ENCODE measurements around the gene CMBL. TPM values are rescaled to one million over a fixed set of nuclear protein-coding genes. Genes with fewer than 3 reads are reported as not detected.
"Not testable (repeated sequence)": the region's sequence is repeated elsewhere in the genome, so short reads cannot be mapped to it uniquely, and the experiment has no call there.

Gene CMBL
- 12.1 TPM for polyA plus RNA-seq (2012; ENCODE audit: missing spikeins)

DNA sequence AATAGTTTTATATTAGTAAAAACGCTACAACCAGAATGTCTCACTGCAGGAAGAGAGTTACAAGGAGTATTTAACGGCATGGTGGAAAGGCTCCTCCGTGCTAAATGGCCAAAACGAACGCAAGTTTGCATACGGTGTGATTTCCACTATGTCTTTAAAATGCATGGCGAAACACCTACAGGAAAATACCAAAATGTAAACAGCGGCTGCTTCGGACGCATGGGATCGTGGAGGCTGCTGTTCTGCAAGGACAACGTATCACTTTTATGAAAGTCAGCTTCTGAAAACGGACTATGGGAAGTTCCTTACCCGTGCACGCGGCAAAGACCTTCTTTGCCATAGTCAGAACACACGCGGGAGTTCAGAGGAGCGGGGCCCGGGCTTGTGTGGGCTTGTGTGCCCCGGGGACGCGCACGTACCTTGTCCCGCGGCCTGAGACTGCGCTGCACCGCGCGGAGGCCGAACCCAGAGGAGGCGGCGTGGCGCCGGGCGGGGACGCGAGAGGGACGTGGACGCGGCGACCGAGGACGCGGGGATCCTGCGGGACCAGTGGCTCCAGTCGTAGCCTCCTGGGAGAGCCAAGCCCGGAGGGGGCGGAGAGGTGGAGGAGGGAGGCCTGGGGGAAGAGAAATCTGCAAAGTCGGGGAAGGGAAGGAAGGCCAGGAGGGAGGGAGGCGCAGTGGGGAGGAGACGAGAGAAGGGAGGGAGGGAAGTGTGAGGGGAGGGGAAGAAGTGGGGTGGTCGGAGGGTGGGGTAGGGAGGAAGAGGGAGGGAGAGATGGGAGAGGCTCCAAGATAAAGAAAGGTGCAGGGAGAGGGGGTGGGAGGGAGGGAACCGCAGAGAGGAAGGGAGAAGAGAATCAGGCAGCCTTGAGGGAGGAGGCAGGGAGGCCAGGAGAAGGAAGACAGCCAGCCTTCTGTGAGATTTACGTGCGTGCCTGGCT lies at the start of gene CMBL:
CMBL (minus strand) TSS at position 697 of the 943 bp plus-strand sequence. CDS start 17,140 bp downstream, outside the sequence.
- TF ChIP-seq POLR2A (IDR thresholded peaks at IDR 0.05; ENCODE audit: low read depth, low read length) (no peak), POLR2AphosphoS5 (IDR thresholded peaks at IDR 0.05; ENCODE audit: low read depth, low read length) (no peak), TAF1 (IDR thresholded peaks at IDR 0.05; ENCODE audit: borderline replicate concordance, low read depth, low read length) (no peak)
- FAIRE-seq = no peak
- DNase-seq (ENCODE audit: insufficient read length) = peak; percentile 56

- FAIRE-seq (peak; percentile 51), DNase-seq (ENCODE audit: insufficient read length) (no peak)
- TF ChIP-seq POLR2A (IDR thresholded peaks at IDR 0.05; ENCODE audit: low read depth, low read length) = no peak
- no peak for TF ChIP-seq POLR2AphosphoS5 (IDR thresholded peaks at IDR 0.05; ENCODE audit: low read depth, low read length)
- no peak for TF ChIP-seq TAF1 (IDR thresholded peaks at IDR 0.05; ENCODE audit: borderline replicate concordance, low read depth, low read length)
Measured at GRCh38 chr5:10355071-10355889, 47.6 kb upstream of the CMBL start.

GRCh38 chr5:10354048-10354872 lies 46.6 kb upstream of the CMBL start:
- TF ChIP-seq TAF1 (IDR thresholded peaks at IDR 0.05; ENCODE audit: borderline replicate concordance, low read depth, low read length) (no peak), POLR2A (IDR thresholded peaks at IDR 0.05; ENCODE audit: low read depth, low read length) (no peak), POLR2AphosphoS5 (IDR thresholded peaks at IDR 0.05; ENCODE audit: low read depth, low read length) (no peak)
- no peak for DNase-seq (ENCODE audit: insufficient read length)
- FAIRE-seq = no peak

GRCh38 chr5:10353241-10354047 lies 45.7 kb upstream of the CMBL start, which contains the start of gene MARCHF6:
TSS of gene MARCHF6 (plus strand) at chr5:10353695. CDS start at chr5:10353899, 204 bp downstream.
- FAIRE-seq (peak; percentile 95), DNase-seq (ENCODE audit: insufficient read length) (peak; percentile 65)
- TF ChIP-seq TAF1 (IDR thresholded peaks at IDR 0.05; ENCODE audit: borderline replicate concordance, low read depth, low read length) (peak; percentile 90), POLR2AphosphoS5 (IDR thresholded peaks at IDR 0.05; ENCODE audit: low read depth, low read length) (peak; percentile 95), POLR2A (IDR thresholded peaks at IDR 0.05; ENCODE audit: low read depth, low read length) (peak; percentile 96)

DNA sequence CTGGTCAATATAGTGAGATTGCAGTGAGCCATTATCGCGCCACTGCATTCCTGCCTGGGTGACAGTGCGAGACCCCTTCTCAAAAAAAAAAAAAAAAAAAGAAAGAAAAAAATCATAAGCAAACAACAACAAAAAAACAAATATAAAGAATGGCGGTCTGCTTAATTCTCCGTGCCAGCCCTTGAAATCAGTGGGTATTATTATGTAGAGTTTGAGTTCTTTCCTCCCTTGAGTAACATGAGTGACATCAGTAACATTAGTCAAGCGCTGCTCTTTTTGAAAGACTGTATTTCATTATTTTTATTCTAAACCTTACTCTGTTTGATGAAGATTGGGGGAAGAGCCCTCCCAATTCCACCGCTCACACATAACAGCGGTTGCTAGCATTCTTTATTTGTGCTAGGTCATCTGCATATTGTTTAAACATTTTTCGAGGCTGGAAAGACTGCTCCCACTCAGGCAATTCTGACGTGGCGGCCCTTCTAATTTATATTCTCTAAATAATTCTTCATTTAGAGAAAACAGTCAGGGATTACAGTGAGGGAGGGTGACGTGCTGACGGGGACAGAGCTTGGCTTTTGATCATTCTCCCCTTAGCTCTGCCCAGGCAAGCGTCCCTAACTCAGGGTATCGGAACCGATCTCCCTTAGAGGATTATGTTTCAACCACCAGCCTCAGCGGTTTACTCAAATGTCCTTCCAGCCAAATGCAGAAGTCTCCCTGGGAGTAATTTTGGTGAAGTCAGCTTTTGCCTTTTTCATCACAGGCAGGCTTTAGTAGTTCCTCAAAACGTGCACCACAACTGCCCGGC lies 44.9 kb upstream of the CMBL start:
- FAIRE-seq (no peak), DNase-seq (ENCODE audit: insufficient read length) (no peak)
- no peak for TF ChIP-seq POLR2A (IDR thresholded peaks at IDR 0.05; ENCODE audit: low read depth, low read length)
- TF ChIP-seq POLR2AphosphoS5 (IDR thresholded peaks at IDR 0.05; ENCODE audit: low read depth, low read length) = no peak
- no peak for TF ChIP-seq TAF1 (IDR thresholded peaks at IDR 0.05; ENCODE audit: borderline replicate concordance, low read depth, low read length)

GRCh38 chr5:10351919-10352318 lies 44.2 kb upstream of the CMBL start:
- TF ChIP-seq TAF1 (IDR thresholded peaks at IDR 0.05; ENCODE audit: borderline replicate concordance, low read depth, low read length) (no peak), POLR2A (IDR thresholded peaks at IDR 0.05; ENCODE audit: low read depth, low read length) (no peak)
- FAIRE-seq (peak; percentile 30), DNase-seq (ENCODE audit: insufficient read length) (no peak)

GRCh38 chr5:10351199-10351905 lies 43.6 kb upstream of the CMBL start:
- no peak for DNase-seq (ENCODE audit: insufficient read length)
- FAIRE-seq = peak; percentile 70
- TF ChIP-seq POLR2A (IDR thresholded peaks at IDR 0.05; ENCODE audit: low read depth, low read length) (no peak), TAF1 (IDR thresholded peaks at IDR 0.05; ENCODE audit: borderline replicate concordance, low read depth, low read length) (no peak), POLR2AphosphoS5 (IDR thresholded peaks at IDR 0.05; ENCODE audit: low read depth, low read length) (no peak)

GRCh38 chr5:10348258-10348657 lies 40.6 kb upstream of the CMBL start:
- no peak for TF ChIP-seq POLR2A (IDR thresholded peaks at IDR 0.05; ENCODE audit: low read depth, low read length)
- TF ChIP-seq TAF1 (IDR thresholded peaks at IDR 0.05; ENCODE audit: borderline replicate concordance, low read depth, low read length) = no peak
- no peak for TF ChIP-seq POLR2AphosphoS5 (IDR thresholded peaks at IDR 0.05; ENCODE audit: low read depth, low read length)
- FAIRE-seq (no peak), DNase-seq (ENCODE audit: insufficient read length) (no peak)

DNA sequence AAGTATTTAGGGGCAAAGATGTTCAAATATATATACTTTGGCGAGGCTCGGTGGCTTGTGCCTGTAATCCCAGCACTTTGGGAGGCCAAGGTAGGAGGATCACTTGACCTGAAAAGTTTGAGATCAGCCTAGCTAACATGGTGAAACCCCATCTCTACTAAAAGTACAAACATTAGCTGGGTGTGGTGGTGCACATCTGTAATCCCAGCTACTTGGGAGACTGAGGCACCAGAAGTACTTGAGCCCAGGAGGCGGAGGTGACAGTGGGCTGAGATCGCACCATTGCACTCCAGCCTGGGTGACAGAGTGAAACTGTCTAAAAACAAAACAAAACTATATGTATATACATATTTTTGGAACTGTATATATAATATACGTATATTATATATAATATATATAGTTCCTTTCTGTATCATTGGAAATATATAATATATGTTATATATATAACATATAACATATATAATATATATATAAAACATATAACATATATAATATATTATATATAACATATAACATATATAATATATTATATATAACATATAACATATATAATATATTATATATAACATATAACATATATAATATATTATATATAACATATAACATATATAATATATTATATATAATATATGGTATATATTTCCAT lies 36.9 kb upstream of the CMBL start:
- not testable (repeated sequence) for DNase-seq (ENCODE audit: insufficient read length); FAIRE-seq

Data from GM12892 (cell line).